GM19240 (cell line): ENCODE results near the gene IZUMO3.
"Not testable (repeated sequence)": the region's sequence is repeated elsewhere in the genome, so short reads cannot be mapped to it uniquely, and the experiment has no call there.

Experiments
- DNase-seq: peaks from one replicate; pipeline ENCODE4 v3.0.0; 2011; ENCODE audit warnings: low spot score; ENCODE audit not compliant: insufficient read length

Gene IZUMO3, protein sequence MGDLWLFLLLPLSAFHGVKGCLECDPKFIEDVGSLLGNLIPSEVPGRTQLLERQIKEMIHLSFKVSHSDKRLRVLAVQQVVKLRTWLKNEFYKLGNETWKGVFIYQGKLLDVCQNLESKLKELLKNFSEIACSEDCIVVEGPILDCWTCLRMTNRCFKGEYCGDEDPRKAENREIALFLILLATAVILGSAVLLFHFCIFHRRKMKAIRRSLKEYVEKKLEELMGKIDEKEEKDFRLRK

GRCh38 chr9:24545847-24546522 is at the start of gene IZUMO3:
IZUMO3 (minus strand) TSS chr9:24545897; CDS start chr9:24545649, 248 bp downstream.
- DNase-seq, result no peak

DNA sequence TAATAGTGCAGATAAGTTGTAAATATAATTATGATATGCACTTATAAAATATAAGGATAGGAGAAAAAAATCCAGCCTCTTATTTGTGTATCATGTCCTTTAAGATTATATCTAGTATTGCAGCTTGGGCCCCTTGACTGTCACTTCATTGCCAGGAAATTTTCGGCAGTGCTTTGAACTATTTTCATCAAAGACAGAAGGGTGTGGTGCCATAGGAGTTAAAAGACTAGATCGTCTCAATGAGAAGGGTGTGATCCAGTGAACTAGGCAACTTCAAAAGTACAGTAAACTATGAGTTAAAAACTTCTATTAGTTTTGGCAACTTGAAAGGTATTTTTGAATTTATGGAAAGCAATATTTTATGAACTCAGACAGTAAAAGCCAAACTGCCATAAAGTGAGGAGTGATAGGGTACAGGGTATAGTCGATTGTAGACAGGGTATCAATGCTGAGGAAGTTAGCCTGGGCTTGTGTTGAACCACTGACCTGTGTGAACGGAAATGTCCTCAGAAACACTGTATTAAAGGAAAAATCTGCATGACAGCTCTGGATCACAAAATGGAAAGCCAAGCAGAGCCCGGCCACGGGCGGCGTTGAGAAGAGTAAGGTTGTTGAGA is 48.6 kb upstream of the IZUMO3 start:
- DNase-seq, result no peak

GRCh38 chr9:24590432-24590831 is 44.7 kb upstream of the IZUMO3 start:
- no peak for DNase-seq

DNA sequence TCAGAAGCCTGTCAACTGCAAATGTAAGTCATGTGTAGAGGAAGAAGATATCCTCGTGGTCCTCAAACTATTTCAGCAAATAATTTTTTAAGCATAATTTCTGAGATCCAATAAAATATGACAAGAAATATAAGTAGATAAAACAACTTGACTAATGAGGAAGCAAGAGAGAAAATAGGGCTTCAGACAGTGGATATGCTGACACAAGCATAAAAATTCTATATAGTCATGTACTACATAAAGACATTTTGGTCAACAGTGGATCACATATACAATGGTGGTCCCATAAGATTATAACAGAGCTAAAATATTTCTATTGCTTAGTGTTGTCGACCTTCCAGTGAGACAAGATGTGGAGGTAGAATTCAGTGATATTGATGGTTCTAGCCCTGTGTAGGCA is 42.2 kb upstream of the IZUMO3 start:
- no peak for DNase-seq

DNA sequence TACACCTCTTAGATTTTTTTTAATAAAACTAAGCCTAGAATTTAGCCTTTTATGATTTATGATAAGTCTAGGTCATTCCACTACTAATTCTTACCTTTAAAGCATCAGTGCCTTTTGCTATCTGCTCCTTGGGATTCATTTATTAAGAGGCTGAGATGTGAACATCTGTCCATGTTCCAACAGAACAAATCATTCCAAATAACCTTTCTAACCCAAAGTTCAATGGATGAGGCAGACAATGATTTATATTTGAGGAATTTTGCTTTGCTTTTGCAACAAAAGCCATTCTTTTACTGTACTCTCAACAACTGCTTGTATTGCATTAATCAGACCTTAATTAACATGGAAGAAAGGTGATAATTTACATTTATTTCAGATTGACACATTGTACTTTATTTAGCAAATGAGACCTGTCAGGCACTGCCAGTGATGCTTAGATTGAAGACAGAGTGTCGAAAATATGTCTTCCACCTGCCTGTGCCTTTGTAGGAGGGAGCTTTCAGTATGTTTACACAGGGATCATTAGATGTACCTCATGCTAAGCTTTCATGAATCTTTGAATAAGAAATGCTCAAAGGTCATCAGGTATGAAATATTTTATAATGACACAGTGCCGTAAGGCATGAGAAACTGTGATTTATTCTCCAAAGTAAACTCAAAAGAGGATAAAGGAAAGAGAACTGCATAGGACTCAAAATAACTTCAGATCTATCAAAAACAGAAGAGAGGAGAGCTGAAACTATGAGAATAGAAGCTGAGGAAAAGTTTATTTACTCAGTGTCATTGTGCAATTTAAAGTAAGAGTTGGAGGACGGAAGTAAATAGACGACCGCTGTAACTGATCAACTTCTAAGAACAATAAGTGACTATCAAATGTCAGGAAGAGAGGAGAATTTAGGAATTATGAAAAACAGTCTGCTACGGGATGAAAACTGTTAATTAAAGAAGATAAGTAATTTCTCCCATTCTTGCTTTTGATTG is 36.7 kb upstream of the IZUMO3 start:
- no peak for DNase-seq

- DNase-seq, result not testable (repeated sequence)
These were observed 34.3 kb upstream of the IZUMO3 start for GRCh38 chr9:24580005-24580404.

GRCh38 chr9:24572406-24572805 is 26.7 kb upstream of the IZUMO3 start:
- DNase-seq, result no peak

- DNase-seq, result no peak
These were observed 16.3 kb upstream of the IZUMO3 start for GRCh38 chr9:24561957-24562356.

DNA sequence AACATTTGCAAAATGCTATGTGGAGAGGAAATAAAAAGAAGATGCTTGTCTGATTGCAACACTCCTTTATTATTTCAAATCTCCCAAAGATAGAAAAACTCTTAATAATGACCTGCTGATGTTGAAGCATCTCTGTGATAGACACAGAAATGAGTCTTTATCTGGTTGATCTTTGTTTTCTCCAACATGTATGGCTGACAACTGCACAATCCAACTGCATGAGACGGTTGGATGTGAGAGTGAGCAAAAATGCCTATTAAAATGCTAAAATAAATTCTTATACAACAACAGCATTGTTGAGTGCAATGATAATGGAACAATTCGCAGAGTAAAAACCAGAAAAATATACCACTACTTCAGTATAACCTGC is 7.5 kb upstream of the IZUMO3 start:
- DNase-seq, result no peak

DNA sequence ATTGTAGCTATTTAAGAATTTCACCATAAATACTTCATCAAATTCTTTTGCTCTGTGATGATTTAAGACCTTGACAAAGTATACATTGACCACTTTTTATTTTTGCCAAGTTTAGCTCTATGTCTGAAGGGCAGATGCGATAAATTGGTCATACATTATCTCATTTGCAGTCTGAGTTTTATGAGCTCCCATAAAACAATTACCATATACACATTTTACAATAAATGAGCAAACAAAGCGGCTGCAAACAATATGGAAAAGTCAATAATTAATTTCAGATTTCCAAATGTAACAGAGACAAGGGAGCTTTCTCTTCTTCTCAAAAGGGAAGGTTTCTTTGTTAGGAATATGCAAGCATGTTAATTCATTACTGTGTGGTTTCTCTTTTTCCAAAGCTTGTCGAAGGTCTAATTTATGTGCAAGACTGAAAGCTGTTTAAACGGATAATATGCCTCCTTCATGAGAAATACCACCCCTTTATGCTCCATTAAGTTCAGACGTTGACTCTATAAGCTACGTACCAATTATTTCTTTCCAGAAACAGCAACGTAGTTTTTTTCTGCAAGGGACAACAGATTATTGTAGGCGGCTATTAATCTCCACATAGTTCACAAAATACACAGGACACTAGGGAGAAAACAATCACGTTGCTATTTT is 7.0 kb upstream of the IZUMO3 start:
- DNase-seq, result no peak

DNA sequence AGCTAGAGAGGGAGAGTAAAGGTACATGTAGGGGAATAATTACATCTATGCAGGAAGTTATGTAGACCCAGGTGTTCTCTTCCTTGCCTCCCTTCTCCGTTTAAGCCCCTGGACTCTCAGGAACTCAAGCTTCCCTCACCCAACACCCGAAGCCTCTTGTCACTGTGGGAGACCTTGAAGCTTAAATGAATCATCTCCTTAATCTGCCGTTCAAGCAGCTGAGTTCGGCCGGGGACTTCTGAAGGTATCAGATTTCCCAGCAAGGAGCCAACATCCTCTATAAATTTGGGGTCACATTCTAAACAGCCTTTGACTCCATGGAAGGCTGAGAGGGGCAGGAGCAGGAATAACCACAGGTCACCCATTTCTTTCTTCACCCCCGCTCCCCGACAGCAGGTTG is 412 bp downstream of the IZUMO3 start:
- DNase-seq, result no peak

DNA sequence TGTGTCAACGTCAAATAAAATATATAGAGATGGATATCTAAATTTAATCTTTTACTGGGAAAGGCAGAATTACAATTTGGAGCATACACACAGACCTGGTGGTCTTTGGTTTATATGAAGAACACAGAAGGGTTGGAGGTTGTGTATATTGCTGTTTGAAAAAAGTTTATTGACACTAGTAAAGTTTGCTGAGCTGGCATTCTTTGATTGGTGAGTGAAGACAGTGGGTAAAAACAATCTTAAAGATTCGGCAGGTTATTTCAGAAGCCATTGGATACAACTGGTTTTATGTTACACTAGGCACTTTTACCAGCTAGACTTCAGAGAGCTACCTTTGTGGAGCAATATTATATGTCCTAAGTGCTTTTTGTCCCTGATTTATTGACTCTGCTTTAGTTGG is 27.2 kb downstream of the IZUMO3 start:
- DNase-seq, result no peak

DNA sequence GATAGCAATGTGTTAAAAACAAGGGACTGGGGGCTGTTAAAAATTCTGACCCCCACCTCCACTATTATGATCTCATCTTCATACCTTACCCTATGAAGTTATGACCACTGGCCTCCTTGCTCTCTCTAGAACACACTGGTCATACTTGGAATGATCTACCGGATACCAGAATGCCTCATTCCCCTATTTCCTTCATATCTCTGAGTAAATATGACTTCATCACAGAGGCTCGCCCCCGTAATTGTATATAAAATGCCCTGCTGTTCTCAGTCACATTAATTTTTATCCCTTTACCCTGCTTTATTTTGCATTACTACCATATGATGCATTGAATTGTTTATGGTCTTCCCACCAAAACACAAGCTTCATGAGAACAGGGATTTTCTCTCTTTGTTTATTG is 29.2 kb downstream of the IZUMO3 start:
- no peak for DNase-seq

- DNase-seq, result no peak
These were observed 35.8 kb downstream of the IZUMO3 start for GRCh38 chr9:24509850-24510249.

DNA sequence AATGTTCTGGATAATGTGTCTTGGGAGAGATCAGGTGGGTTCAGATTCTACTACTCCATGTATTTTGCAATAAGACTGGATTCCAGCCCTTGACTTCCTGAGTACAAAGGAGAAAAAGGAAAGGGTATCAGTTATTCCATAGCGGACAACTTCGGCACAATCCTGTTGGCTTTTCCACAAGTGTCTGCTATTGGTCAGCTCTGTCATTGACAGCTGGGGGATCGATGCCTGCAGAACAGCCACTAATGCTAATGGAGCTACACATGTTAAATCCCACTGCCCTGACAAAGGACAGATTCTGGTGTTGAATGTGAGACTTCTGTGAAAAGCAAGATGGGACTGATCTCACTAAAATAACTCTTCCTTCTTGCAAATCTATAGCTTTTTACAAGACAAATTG is 41.2 kb downstream of the IZUMO3 start:
- no peak for DNase-seq

- no peak for DNase-seq
These were observed 43.3 kb downstream of the IZUMO3 start for GRCh38 chr9:24502206-24502937.

DNA sequence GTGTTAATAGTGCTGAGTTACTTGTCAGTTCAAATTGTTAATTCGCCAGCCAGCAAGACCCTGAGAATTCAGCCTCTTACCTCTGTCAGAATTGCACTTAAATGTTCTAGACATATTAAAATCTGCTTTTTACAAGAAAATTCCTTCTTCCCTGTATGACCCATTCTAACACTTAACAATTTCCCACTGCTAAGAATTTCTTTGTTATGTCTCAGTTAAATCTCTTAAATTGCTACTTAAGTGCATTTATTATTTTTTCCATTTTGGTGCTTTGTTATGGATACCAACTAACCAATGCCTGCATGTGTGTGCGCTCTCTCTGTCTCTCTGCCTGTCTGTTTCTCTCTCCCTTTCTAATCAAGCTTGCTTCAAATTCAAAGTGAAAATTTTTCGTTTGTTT is 44.9 kb downstream of the IZUMO3 start:
- DNase-seq, result no peak

DNA sequence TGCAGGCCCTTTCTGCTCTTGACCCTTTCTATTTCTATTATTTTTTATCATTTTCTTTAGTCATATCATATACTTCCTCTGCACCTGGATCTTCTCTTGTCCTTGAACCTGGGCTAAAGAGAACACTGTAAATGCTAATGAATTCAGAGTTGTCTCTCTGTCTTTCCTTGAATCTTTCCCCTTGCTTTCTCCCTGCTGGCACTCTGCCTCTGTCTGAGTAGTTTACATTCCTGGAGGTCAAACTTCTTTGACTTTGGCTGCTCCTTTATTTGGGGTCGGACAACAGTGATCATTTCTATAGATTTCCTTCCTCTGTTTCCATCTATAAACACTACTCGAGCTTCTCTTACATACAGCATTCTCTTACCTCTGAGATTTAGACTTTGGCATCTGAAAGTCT is 47.1 kb downstream of the IZUMO3 start:
- no peak for DNase-seq

GRCh38 chr9:24497671-24498070 is 48.0 kb downstream of the IZUMO3 start:
- DNase-seq, result no peak
